ENCODE measurements around the gene PROZ. TPM values are rescaled to one million over a fixed set of nuclear protein-coding genes. Genes with fewer than 3 reads are reported as not detected.
A peak's percentile ranks its signal among the peaks of the same experiment; 100 is the strongest.

PROZ gene
- total and polyA plus RNA-seq, 9 of the 15 experiments (the other 6 are each of a cell fraction or from before 2014, with no cell fraction given) = not detected

DNA sequence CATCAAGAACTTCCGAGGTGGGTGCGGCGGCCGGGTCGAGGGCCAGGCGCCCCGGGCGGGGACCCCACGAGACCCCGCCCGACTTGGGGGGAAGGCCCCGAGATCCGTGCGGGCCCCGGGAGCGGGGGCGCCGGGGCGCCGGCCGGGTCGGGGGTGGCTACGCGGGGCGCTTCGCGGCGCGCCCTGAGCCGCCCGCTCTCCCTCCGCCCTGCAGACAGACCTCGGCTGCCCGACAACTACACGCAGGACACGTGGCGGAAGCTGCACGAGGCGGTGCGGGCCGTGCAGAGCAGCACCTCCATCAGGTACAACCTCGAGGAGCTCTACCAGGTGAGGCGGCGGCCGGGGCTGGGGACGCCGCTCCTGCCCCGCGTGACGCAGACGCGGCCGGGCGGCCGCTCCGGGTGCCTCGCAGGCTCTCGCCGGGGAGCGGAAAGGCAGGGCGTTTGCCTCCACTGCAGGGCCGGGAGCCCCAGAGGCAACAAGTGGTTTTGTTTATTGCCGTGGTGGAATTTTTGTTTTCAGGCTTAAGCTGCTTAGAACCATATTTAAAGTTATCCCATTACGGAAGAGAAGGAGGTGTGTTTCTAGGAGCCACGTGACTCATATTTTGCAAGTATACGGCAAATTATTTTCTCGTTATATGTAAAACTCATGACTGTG is 51.4 kb downstream of the PROZ start (continued):
- TF ChIP-seq L3MBTL2 (IDR thresholded peaks at IDR 0.05) = peak; percentile 94
- no peak for TF ChIP-seq ESRRA (IDR thresholded peaks at IDR 0.05; ENCODE audit: borderline replicate concordance, low read depth)
- peak; percentile 17 for TF ChIP-seq TAF1 (IDR thresholded peaks at IDR 0.05; ENCODE audit: control insufficient read depth, extremely low read depth, insufficient read depth, low read length, severe bottlenecking)
- TF ChIP-seq CBFA2T3 (IDR thresholded peaks at IDR 0.05) = no peak
- TF ChIP-seq, protein P1, sequence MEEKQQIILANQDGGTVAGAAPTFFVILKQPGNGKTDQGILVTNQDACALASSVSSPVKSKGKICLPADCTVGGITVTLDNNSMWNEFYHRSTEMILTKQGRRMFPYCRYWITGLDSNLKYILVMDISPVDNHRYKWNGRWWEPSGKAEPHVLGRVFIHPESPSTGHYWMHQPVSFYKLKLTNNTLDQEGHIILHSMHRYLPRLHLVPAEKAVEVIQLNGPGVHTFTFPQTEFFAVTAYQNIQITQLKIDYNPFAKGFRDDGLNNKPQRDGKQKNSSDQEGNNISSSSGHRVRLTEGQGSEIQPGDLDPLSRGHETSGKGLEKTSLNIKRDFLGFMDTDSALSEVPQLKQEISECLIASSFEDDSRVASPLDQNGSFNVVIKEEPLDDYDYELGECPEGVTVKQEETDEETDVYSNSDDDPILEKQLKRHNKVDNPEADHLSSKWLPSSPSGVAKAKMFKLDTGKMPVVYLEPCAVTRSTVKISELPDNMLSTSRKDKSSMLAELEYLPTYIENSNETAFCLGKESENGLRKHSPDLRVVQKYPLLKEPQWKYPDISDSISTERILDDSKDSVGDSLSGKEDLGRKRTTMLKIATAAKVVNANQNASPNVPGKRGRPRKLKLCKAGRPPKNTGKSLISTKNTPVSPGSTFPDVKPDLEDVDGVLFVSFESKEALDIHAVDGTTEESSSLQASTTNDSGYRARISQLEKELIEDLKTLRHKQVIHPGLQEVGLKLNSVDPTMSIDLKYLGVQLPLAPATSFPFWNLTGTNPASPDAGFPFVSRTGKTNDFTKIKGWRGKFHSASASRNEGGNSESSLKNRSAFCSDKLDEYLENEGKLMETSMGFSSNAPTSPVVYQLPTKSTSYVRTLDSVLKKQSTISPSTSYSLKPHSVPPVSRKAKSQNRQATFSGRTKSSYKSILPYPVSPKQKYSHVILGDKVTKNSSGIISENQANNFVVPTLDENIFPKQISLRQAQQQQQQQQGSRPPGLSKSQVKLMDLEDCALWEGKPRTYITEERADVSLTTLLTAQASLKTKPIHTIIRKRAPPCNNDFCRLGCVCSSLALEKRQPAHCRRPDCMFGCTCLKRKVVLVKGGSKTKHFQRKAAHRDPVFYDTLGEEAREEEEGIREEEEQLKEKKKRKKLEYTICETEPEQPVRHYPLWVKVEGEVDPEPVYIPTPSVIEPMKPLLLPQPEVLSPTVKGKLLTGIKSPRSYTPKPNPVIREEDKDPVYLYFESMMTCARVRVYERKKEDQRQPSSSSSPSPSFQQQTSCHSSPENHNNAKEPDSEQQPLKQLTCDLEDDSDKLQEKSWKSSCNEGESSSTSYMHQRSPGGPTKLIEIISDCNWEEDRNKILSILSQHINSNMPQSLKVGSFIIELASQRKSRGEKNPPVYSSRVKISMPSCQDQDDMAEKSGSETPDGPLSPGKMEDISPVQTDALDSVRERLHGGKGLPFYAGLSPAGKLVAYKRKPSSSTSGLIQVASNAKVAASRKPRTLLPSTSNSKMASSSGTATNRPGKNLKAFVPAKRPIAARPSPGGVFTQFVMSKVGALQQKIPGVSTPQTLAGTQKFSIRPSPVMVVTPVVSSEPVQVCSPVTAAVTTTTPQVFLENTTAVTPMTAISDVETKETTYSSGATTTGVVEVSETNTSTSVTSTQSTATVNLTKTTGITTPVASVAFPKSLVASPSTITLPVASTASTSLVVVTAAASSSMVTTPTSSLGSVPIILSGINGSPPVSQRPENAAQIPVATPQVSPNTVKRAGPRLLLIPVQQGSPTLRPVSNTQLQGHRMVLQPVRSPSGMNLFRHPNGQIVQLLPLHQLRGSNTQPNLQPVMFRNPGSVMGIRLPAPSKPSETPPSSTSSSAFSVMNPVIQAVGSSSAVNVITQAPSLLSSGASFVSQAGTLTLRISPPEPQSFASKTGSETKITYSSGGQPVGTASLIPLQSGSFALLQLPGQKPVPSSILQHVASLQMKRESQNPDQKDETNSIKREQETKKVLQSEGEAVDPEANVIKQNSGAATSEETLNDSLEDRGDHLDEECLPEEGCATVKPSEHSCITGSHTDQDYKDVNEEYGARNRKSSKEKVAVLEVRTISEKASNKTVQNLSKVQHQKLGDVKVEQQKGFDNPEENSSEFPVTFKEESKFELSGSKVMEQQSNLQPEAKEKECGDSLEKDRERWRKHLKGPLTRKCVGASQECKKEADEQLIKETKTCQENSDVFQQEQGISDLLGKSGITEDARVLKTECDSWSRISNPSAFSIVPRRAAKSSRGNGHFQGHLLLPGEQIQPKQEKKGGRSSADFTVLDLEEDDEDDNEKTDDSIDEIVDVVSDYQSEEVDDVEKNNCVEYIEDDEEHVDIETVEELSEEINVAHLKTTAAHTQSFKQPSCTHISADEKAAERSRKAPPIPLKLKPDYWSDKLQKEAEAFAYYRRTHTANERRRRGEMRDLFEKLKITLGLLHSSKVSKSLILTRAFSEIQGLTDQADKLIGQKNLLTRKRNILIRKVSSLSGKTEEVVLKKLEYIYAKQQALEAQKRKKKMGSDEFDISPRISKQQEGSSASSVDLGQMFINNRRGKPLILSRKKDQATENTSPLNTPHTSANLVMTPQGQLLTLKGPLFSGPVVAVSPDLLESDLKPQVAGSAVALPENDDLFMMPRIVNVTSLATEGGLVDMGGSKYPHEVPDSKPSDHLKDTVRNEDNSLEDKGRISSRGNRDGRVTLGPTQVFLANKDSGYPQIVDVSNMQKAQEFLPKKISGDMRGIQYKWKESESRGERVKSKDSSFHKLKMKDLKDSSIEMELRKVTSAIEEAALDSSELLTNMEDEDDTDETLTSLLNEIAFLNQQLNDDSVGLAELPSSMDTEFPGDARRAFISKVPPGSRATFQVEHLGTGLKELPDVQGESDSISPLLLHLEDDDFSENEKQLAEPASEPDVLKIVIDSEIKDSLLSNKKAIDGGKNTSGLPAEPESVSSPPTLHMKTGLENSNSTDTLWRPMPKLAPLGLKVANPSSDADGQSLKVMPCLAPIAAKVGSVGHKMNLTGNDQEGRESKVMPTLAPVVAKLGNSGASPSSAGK (IDR thresholded peaks at IDR 0.05) = peak; percentile 79
- TF ChIP-seq SAP30 (IDR thresholded peaks at IDR 0.05; ENCODE audit: borderline replicate concordance, insufficient read depth, low read depth, low read length, poor library complexity, severe bottlenecking) = peak; percentile 78
- TF ChIP-seq, protein P2, sequence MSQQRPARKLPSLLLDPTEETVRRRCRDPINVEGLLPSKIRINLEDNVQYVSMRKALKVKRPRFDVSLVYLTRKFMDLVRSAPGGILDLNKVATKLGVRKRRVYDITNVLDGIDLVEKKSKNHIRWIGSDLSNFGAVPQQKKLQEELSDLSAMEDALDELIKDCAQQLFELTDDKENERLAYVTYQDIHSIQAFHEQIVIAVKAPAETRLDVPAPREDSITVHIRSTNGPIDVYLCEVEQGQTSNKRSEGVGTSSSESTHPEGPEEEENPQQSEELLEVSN (IDR thresholded peaks at IDR 0.05; ENCODE audit: borderline replicate concordance in 1 of 2, extremely low read depth in 1 of 2, insufficient read depth in 1 of 2, insufficient read length in 1 of 2, low read depth in 1 of 2, low read length in 1 of 2, poor library complexity in 1 of 2, severe bottlenecking in 1 of 2) = peak; percentile 84 to 92
- peak; percentile 20; the same call in 1 of the 2 replicates for TF ChIP-seq SIN3B (IDR thresholded peaks at IDR 0.05; ENCODE audit: low read depth)
- TF ChIP-seq CCAR2 (IDR thresholded peaks at IDR 0.05; ENCODE audit: low read depth, low read length) = no peak
- TF ChIP-seq NEUROD1 (IDR thresholded peaks at IDR 0.05; ENCODE audit: borderline replicate concordance, low read depth, low read length, partially characterized antibody) = no peak
- TF ChIP-seq CREB1 (IDR thresholded peaks at IDR 0.05) = 0 out of 2 replicates have a peak, but pooled peaks have one; percentile 17
- no peak for TF ChIP-seq CREB1 (CRISPR knock-in tag; IDR thresholded peaks at IDR 0.05)

Measured in K562 (cell line).